ENCODE data around the gene ZMYM1.

- no peak for TF ChIP-seq POLR2A (IDR thresholded peaks at IDR 0.05)
- TF ChIP-seq CTCF (IDR thresholded peaks at IDR 0.05): no peak
Measured at GRCh38 chr1:35122311-35122710, 43.1 kb downstream of the ZMYM1 start.
